ENCODE results near the gene FGFRL1. TPM values are rescaled to one million over a fixed set of nuclear protein-coding genes. Genes with fewer than 3 reads are reported as not detected.

FGFRL1 gene
- total RNA-seq, 1 donor = 8.6 TPM

DNA sequence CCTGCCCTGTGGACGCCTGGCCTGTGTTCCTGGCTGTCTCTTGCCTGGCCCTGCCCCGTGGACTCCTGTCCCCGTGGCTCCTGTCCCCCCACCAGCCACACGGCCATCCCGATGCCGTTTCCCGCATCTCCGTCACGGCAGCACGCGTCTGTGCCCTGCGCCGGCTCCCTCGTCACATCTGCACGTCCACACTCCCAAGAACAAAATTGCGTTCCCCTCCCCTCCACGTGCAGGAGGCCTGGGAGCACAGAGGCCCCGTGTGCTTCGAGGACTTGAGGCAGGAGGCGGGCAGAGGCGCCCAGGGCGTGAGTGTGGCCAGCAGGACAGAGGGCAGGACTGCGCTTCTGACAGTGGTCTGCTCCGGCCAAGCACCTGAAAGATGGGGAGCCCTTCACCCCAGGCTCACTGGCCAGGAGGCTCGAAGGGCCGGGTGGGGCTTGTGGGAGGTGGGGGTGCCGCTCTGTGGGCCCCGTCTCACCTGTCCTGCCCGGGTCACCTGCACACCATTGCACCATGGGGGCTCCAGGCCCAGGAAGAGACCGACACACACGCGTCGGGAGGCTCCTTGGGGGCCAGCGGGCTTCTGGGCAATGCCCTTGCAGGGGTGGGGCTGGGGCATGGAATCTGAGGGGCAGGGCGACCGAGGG is 17.3 kb downstream of the FGFRL1 start:
- no peak for TF ChIP-seq CTCF (IDR thresholded peaks at IDR 0.05; ENCODE audit: insufficient read depth, low read depth, low read length)
- H3K4me3 ChIP-seq (ENCODE audit: low read depth, low read length) = no peak overlapping the region
- DNase-seq (ENCODE audit: low read depth) = no peak

DNA sequence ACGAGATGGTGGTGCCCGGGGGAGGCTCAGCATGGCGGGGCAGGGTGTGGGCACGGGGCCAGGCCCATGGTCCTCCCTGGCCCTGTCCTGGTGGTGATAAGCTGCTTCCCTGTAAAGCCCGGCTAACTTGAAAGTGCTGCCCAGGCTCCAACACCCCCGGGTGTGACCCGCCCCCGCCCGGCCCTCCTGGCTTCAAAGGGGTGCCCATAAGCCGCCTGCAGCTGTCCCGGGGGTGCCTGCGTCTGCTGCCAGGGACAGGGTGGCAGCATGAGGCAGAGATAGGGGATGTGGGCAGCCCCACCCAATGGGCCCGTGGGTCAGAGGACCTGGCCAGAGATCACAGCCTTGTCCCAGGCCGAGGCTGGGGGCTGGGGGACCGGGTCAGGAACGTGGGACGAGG is 18.1 kb downstream of the FGFRL1 start:
- no peak for TF ChIP-seq CTCF (IDR thresholded peaks at IDR 0.05; ENCODE audit: insufficient read depth, low read depth, low read length)
- H3K4me3 ChIP-seq (ENCODE audit: low read depth, low read length) = no peak overlapping the region
- no peak for DNase-seq (ENCODE audit: low read depth)

- DNase-seq (ENCODE audit: low read depth) = no peak
- no peak for TF ChIP-seq CTCF (IDR thresholded peaks at IDR 0.05; ENCODE audit: insufficient read depth, low read depth, low read length)
- H3K4me3 ChIP-seq (ENCODE audit: low read depth, low read length) = no peak overlapping the region
These were observed 18.6 kb downstream of the FGFRL1 start for GRCh38 chr4:1030031-1030430.

- no peak for TF ChIP-seq CTCF (IDR thresholded peaks at IDR 0.05; ENCODE audit: insufficient read depth, low read depth, low read length)
- no peak overlapping the region for H3K4me3 ChIP-seq (ENCODE audit: low read depth, low read length)
- DNase-seq (ENCODE audit: low read depth) = no peak
These were observed 19.1 kb downstream of the FGFRL1 start for GRCh38 chr4:1030559-1030958.

GRCh38 chr4:1031346-1031745 is 19.9 kb downstream of the FGFRL1 start:
- no peak for DNase-seq (ENCODE audit: low read depth)
- no peak for TF ChIP-seq CTCF (IDR thresholded peaks at IDR 0.05; ENCODE audit: insufficient read depth, low read depth, low read length)

GRCh38 chr4:1031956-1032795 is 20.8 kb downstream of the FGFRL1 start:
- DNase-seq (ENCODE audit: low read depth) = no peak
- H3K4me3 ChIP-seq (ENCODE audit: low read depth, low read length) = no peak overlapping the region
- no peak for TF ChIP-seq CTCF (IDR thresholded peaks at IDR 0.05; ENCODE audit: insufficient read depth, low read depth, low read length)

More at GRCh38 chr4:1031346-1031745, 19.9 kb downstream of the FGFRL1 start:
- no peak overlapping the region for H3K4me3 ChIP-seq (ENCODE audit: low read depth, low read length)
